C4-2B (cell line): Measurements from ENCODE around the gene SPACA7.

Source experiments
- H3K27ac ChIP-seq: fragments of 450-650 bp; 2 replicates; pipeline ENCODE4 v1.5.1; 2017
- ZFX ChIP-seq: fragments of 450-650 bp; IDR thresholded peaks from 2 replicates; pipeline ENCODE4 v1.6.1; 2017
- TF ChIP-seq, protein P1 (sequence below): fragments of 450-650 bp; conservative IDR thresholded peaks from 2 replicates; pipeline ENCODE4 v1.5.1; 2017; ENCODE audit warnings: mild to moderate bottlenecking

The SPACA7 gene

DNA sequence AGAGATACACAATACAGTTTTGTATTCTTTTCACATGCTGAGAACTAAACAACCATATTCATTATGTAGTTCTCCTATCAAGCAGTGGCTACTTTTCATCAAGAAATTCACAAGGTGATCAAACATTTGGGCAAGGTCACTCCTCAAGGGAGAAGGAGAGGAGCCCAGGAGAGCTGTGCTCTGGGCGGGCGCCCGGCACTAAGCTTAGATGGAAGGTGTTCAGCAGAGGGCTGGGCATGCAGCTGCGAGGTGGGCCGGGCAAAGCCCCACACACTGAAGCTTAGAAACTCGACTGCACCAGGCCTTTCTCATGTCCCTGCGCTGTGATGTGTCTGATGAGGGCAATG lies 30.4 kb upstream of the SPACA7 start:
- no peak overlapping the region for H3K27ac ChIP-seq
- TF ChIP-seq, protein P1, sequence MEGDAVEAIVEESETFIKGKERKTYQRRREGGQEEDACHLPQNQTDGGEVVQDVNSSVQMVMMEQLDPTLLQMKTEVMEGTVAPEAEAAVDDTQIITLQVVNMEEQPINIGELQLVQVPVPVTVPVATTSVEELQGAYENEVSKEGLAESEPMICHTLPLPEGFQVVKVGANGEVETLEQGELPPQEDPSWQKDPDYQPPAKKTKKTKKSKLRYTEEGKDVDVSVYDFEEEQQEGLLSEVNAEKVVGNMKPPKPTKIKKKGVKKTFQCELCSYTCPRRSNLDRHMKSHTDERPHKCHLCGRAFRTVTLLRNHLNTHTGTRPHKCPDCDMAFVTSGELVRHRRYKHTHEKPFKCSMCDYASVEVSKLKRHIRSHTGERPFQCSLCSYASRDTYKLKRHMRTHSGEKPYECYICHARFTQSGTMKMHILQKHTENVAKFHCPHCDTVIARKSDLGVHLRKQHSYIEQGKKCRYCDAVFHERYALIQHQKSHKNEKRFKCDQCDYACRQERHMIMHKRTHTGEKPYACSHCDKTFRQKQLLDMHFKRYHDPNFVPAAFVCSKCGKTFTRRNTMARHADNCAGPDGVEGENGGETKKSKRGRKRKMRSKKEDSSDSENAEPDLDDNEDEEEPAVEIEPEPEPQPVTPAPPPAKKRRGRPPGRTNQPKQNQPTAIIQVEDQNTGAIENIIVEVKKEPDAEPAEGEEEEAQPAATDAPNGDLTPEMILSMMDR: no peak
- TF ChIP-seq ZFX: no peak

DNA sequence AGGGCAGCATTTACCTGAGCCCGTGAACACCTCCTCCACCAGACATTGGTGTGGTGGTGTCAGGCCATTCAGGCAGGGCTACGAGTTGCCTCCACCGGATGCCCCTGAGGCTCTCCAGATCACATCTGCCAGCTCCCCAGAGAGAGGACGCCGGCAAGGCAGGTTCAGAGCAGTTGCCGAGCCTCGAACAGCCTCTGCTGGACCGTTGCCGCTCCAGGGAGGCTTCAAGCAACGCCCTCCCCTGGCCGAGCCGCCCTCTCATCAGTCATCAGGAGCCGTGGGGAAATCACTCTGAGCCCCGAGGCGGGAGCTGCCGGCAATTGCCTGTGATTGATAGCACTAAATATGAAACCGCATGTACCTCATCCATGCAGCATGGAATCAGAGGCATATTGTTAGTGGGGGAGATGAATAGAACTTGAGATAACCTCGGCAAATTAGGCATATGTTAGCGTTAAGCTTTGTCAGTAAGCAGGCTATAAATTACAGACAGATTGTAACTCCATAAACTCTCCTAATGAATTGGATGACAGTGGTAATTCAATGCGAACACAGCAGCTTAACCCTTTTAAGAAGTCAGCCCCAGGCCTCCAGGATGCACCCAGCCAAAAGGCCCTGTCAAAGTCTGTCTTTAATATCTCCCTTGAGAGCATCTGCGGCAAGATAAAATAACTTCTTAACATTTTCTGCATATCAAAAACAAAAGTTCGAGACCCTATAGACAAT lies 29.8 kb upstream of the SPACA7 start:
- TF ChIP-seq ZFX: no peak
- TF ChIP-seq, protein P1: no peak

DNA sequence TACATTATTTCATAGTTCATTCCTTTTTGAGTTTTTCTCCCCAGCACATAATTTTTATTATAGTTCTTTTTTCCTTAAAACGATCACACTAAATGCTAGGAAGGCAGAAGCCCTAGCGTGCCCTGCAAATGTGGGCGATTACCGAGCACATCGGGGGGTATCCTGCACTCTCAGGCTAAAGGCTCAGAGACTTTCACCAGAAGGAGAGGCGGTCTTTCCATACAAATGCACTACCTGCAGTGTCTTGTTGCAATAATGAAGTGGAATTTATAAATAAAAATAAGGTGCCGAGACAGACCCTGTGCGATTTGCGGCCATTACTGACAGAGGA lies 29.3 kb upstream of the SPACA7 start:
- TF ChIP-seq, protein P1: no peak
- TF ChIP-seq ZFX: no peak
- H3K27ac ChIP-seq: no peak overlapping the region

More for the DNA sequence above, 29.8 kb upstream of the SPACA7 start:
- H3K27ac ChIP-seq: no peak overlapping the region

DNA sequence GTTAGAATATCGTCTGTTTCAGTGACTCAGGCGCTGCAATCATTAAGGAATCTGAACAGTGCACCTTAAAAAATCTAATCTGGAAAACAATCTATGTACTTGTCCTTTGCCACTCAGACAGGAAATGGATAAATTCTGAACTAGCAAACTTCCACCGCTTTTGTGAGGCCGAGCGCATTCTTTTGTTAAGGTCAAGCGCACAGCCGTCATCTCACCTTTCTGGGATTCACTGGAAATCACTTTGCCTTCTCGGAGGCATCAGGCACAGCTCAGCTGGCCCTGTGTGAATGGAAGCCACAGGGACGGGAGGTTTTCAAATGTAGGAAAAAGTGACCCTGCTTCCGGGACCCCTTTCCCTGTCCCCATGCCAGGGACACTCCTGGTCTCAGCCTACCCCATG lies 28.2 kb upstream of the SPACA7 start:
- TF ChIP-seq, protein P1: no peak
- no peak for TF ChIP-seq ZFX
- H3K27ac ChIP-seq: no peak overlapping the region

DNA sequence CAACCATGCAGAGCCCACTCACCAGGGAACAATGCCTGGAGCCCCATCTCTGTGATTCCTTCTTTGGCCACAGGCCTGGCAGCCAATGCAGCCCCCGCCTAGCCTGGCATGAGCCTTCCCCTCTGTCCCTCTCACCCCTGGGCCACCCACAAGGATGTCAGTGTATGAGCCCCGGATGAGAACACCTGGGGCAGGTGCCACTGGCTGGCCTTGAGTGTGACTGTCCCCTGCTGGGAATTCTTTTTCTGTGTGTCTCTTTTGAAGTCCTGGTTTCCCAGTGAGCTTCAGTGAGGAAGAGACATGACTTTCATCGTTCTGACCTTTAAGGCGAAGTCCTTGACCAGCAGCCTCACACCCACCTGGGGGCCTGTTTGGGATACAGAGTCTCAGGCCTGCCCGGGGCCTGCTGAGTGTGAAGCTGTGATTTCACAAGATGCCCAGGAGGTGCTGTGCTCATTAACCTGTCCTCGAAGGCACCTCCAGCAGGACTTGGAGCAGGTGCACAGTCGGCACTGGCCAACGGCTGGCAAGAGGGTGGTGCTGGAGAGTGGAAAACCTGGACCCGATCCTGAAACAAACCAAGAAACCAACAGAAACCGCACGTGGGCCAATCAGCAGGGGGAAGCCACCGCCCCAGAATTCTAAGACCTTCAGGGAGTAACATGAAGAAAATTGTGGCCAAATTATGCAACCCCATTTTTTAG lies 27.4 kb upstream of the SPACA7 start:
- no peak overlapping the region for H3K27ac ChIP-seq
- TF ChIP-seq ZFX: no peak
- TF ChIP-seq, protein P1: no peak

DNA sequence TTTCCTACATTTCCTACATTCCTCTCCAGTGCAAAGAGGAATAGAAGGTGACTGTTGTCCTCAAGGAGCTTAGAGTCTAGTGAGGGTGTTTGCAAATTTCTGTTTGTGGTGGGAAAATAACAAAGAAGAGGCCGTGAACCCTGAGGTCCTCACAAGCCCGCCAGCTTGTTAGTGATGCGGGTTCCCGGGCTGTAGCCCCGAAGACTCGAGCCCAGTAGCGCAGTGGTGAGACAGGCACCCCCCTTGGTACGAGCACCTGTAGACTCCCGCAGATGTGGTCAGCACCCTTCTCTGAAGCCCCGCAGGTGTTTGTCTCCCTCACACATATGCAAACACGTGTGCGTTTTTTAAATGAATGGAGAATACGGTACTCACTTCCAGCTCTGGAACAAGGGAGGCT lies 26.5 kb upstream of the SPACA7 start:
- no peak for TF ChIP-seq ZFX
- TF ChIP-seq, protein P1: no peak
- H3K27ac ChIP-seq: no peak overlapping the region

DNA sequence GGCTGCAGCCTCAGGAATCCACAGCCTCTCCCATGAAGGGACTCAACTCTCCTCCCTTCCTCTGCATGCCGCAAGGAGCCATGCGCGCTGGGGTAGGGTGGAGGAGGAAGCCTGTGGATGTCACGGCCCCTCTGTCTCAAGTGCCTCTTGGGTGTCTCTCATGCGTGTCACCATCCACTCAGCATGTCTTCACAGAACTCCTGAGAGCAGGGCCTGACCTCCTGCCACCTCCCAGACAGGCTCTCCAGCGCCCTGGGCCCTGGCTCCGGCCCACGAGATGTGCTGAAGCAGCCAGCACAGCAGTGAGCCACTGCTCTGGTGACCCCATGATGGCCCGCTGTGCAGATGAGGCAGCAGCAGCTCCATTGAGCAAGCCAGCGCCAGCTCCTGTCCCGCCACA lies 25.9 kb upstream of the SPACA7 start:
- H3K27ac ChIP-seq: no peak overlapping the region
- no peak for TF ChIP-seq ZFX
- TF ChIP-seq, protein P1: no peak
